H1 (cell line): ENCODE measurements around the gene FOXJ2. TPM values are rescaled to one million over a fixed set of nuclear protein-coding genes. Genes with fewer than 3 reads are reported as not detected.

Source experiments
- CTCF ChIA-PET: fragments of 300-600 bp; sonication (Branson Sonifier 250); formaldehyde crosslinking; loops from one replicate; lab custom pipeline; 2021; ENCODE audit not compliant: partially characterized antibody; lab: Charles Lee
- POLR2A ChIA-PET: fragments of 300-600 bp; sonication (Branson Sonifier 250); formaldehyde crosslinking; loops from one replicate; lab custom pipeline; 2021; ENCODE audit warnings: inconsistent platforms; ENCODE audit not compliant: partially characterized antibody; lab: Charles Lee
- DNase-seq, 2 experiments: peaks; one replicate each; pipeline versions ENCODE4 v3.0.0 to v3.0.0-alpha.2; 2010 to 2022; ENCODE audit warnings: low spot score in 2 of 2, low read depth in 1 of 2, mixed read lengths in 1 of 2
- FAIRE-seq: peaks from 2 replicates; lab custom pipeline; 2011; peaks lifted over from hg19 to GRCh38; lab: Jason Lieb, UNC
- H2AFZ ChIP-seq: 2 replicates; pipeline ENCODE4 v1.8.1; 2012; ENCODE audit warnings: low read length, inconsistent platforms
- H2AK5ac ChIP-seq: 2 replicates; pipeline ENCODE4 v1.6.1; 2013; ENCODE audit warnings: low read depth, low read length
- H2BK120ac ChIP-seq: replicated peaks from 2 replicates; pipeline ENCODE3; 2013; ENCODE audit warnings: low read depth, low read length, inconsistent platforms
- H2BK12ac ChIP-seq: 2 replicates; pipeline ENCODE4 v1.6.1; 2013; ENCODE audit warnings: low read depth, low read length
- H2BK15ac ChIP-seq: 2 replicates; pipeline ENCODE4 v1.6.1; 2013; ENCODE audit warnings: low read length
- H2BK20ac ChIP-seq: 2 replicates; pipeline ENCODE4 v1.6.1; 2013; ENCODE audit warnings: low read length
- H2BK5ac ChIP-seq: 2 replicates; pipeline ENCODE4 v1.6.1; 2013; ENCODE audit warnings: low read depth, low read length
- H3K14ac ChIP-seq: 2 replicates; pipeline ENCODE4 v1.6.1; 2013; ENCODE audit warnings: inconsistent platforms; ENCODE audit not compliant: insufficient read length
- H3K18ac ChIP-seq: 2 replicates; pipeline ENCODE4 v1.6.1; 2013; ENCODE audit warnings: low read length; ENCODE audit errors: extremely low read depth
- H3K23ac ChIP-seq: 2 replicates; pipeline ENCODE4 v1.6.1; 2013; ENCODE audit warnings: inconsistent platforms; ENCODE audit not compliant: insufficient read length
- H3K23me2 ChIP-seq: 2 replicates; pipeline ENCODE4 v1.6.1; 2013; ENCODE audit warnings: low read depth, low read length
- H3K27ac ChIP-seq: 2 replicates; pipeline ENCODE4 v1.6.1; 2011; ENCODE audit warnings: low read depth, low read length, inconsistent platforms
- H3K27me3 ChIP-seq, 4 experiments: replicated peaks in 1 of 4; 1 replicate in 1 of 4; 2 replicates in 3 of 4; pipeline versions ENCODE4 v1.6.1 to v1.8.1; 2011 to 2013; ENCODE audit warnings: low read length in 3 of 4, mild to moderate bottlenecking in 3 of 4, inconsistent platforms in 2 of 4, mixed read lengths in 2 of 4, moderate library complexity in 1 of 4; ENCODE audit not compliant: control insufficient read depth in 3 of 4, insufficient read depth in 3 of 4; ENCODE audit errors: extremely low read depth in 1 of 4
- H3K36me3 ChIP-seq, 4 experiments: 2 replicates each; pipeline versions ENCODE4 v1.6.1 to v1.8.1; 2011 to 2013; ENCODE audit warnings: mild to moderate bottlenecking in 4 of 4, low read length in 3 of 4, moderate library complexity in 2 of 4, control low read depth in 1 of 4, inconsistent platforms in 1 of 4; ENCODE audit not compliant: insufficient read depth in 4 of 4, control insufficient read depth in 2 of 4
- H3K4ac ChIP-seq: replicated peaks from 2 replicates; pipeline ENCODE3; 2013; ENCODE audit warnings: low read length, low read depth, mixed read lengths, inconsistent platforms; ENCODE audit not compliant: insufficient read length
- H3K4me1 ChIP-seq, 4 experiments: replicated peaks in 1 of 4; 1 replicate in 1 of 4; 2 replicates in 3 of 4; pipeline versions ENCODE4 v1.6.1 to v1.8.1; 2011 to 2013; ENCODE audit warnings: low read length in 3 of 4, inconsistent platforms in 2 of 4, mixed read lengths in 1 of 4; ENCODE audit not compliant: insufficient read depth in 4 of 4, control insufficient read depth in 3 of 4
- H3K4me2 ChIP-seq, 2 experiments: 2 replicates each; pipeline versions ENCODE4 v1.6.1 to v1.8.1; 2011 to 2013; ENCODE audit warnings: low read depth in 2 of 2, low read length in 2 of 2, control low read depth in 1 of 2, inconsistent platforms in 1 of 2, mild to moderate bottlenecking in 1 of 2; ENCODE audit not compliant: insufficient read depth in 1 of 2
- H3K4me3 ChIP-seq, 4 experiments: fragments of 200-600, 300-600 bp in 1 of 4; sonication (generic), shearing (Covaris generic), sonication (Bioruptor Twin) in 1 of 4; 2 replicates each; pipeline versions ENCODE4 v1.5.1 to v1.8.1; 2011 to 2016; ENCODE audit warnings: low read length in 4 of 4, low read depth in 3 of 4, control low read depth in 2 of 4, inconsistent platforms in 2 of 4, mild to moderate bottlenecking in 2 of 4, mixed read lengths in 1 of 4, moderate library complexity in 1 of 4; ENCODE audit not compliant: insufficient read depth in 2 of 4; ENCODE audit errors: extremely low read depth in 1 of 4
- H3K56ac ChIP-seq: replicated peaks from 2 replicates; pipeline ENCODE3; 2013; ENCODE audit warnings: low read depth, mild to moderate bottlenecking, mixed read lengths, low read length, inconsistent platforms; ENCODE audit not compliant: insufficient read length
- H3K79me1 ChIP-seq: 2 replicates; pipeline ENCODE4 v1.6.1; 2013; ENCODE audit warnings: low read depth, low read length, control low read depth
- H3K79me2 ChIP-seq, 2 experiments: 2 replicates each; pipeline versions ENCODE4 v1.6.1 to v1.8.1; 2012 to 2013; ENCODE audit warnings: low read length in 2 of 2, mild to moderate bottlenecking in 2 of 2, inconsistent platforms in 1 of 2; ENCODE audit not compliant: insufficient read depth in 2 of 2, control insufficient read depth in 1 of 2
- H3K9ac ChIP-seq, 4 experiments: replicated peaks in 1 of 4; 1 replicate in 1 of 4; 2 replicates in 3 of 4; pipeline versions ENCODE4 v1.6.1 to v1.8.1; 2011 to 2013; ENCODE audit warnings: low read depth in 3 of 4, low read length in 3 of 4, control low read depth in 2 of 4, mild to moderate bottlenecking in 2 of 4, moderate library complexity in 2 of 4, inconsistent platforms in 1 of 4; ENCODE audit errors: extremely low read depth in 1 of 4
- H3K9me3 ChIP-seq, 2 experiments: 2 replicates each; pipeline versions ENCODE4 v1.6.1 to v1.8.1; 2012 to 2013; ENCODE audit warnings: mild to moderate bottlenecking in 2 of 2, moderate library complexity in 2 of 2, control low read depth in 1 of 2, inconsistent platforms in 1 of 2, low read depth in 1 of 2, low read length in 1 of 2, mixed read lengths in 1 of 2; ENCODE audit not compliant: insufficient read depth in 2 of 2
- H4K20me1 ChIP-seq, 2 experiments: replicated peaks in 1 of 2; 2 replicates each; pipeline versions ENCODE3 to v1.8.1; 2011 to 2013; ENCODE audit warnings: inconsistent platforms in 2 of 2, low read length in 2 of 2, mild to moderate bottlenecking in 1 of 2; ENCODE audit not compliant: insufficient read depth in 2 of 2, control insufficient read depth in 1 of 2
- H4K5ac ChIP-seq: 2 replicates; pipeline ENCODE4 v1.6.1; 2013; ENCODE audit warnings: low read length, low read depth, mixed read lengths, inconsistent platforms; ENCODE audit not compliant: insufficient read length
- H4K8ac ChIP-seq: 2 replicates; pipeline ENCODE4 v1.8.0; 2013; ENCODE audit warnings: mild to moderate bottlenecking, moderate library complexity, low read length, inconsistent platforms; ENCODE audit not compliant: insufficient read depth; ENCODE audit errors: extremely low read depth
- H4K91ac ChIP-seq: replicated peaks from 2 replicates; pipeline ENCODE3; 2013; ENCODE audit warnings: low read length, mixed read lengths, inconsistent platforms; ENCODE audit not compliant: insufficient read length
- JUND ChIP-seq: IDR thresholded peaks from 2 replicates; pipeline ENCODE4 v1.6.1; 2011; ENCODE audit warnings: mild to moderate bottlenecking, improper control_type of control experiment, low read length
- POLR2AphosphoS5 ChIP-seq: IDR thresholded peaks from 2 replicates; pipeline ENCODE4 v1.6.1; 2011; ENCODE audit warnings: low read depth, low read length
- WGBS, 2 experiments: shearing (Covaris generic) in 1 of 2; methylation state at CpG; one replicate each; pipeline versions ENCODE4 v1.1.6 to v1.1.7; 2013 to 2015; ENCODE audit warnings: low lambda C conversion rate in 2 of 2, mixed read lengths in 2 of 2, inconsistent platforms in 1 of 2, low coverage in 1 of 2, missing lambda C conversion rate in 1 of 2; ENCODE audit not compliant: insufficient replicate concordance in 2 of 2, insufficient coverage in 1 of 2, insufficient read length in 1 of 2; ENCODE audit errors: extremely low coverage in 1 of 2, missing lambda C conversion rate in 1 of 2; 5-methylcytosine and 5-hydroxymethylcytosine counted together
- polyA plus RNA-seq, 7 experiments: library from polyadenylated mRNA; depleted of rRNA in 3 of 7; stranded (reverse) in 5 of 7; unstranded in 2 of 7; fragments of >200 nt in 5 of 7; fragments of 200-250 nt in 2 of 7; gene quantifications; 1 replicate in 5 of 7; 2 replicates in 1 of 7; 4 replicates in 1 of 7; pipeline versions ENCODE4 v1.2.1 to v1.2.3, GENCODE V29; 2011 to 2013; ENCODE audit warnings: missing spikeins in 2 of 7, mixed read lengths in 2 of 7
- total RNA-seq: library from RNA; stranded (reverse); fragmentation: NEBNext Ultra II Directional; extraction: Animal tissue kit (Norgen Biotek cat#: 25700); gene quantifications from 2 replicates; pipeline ENCODE4 v1.2.1, GENCODE V29; 2021

The FOXJ2 gene
- total and polyA plus RNA-seq, 2 of the 8 experiments (the other 6 are each of a cell fraction or from before 2014, with no cell fraction given): 4.2 to 9.3 TPM

GRCh38 chr12:8096281-8096915 is 63.9 kb downstream of the FOXJ2 start:
- Histone ChIP-seq H3K23me2 (no peaks in the 10 kb centered on the region), H3K79me1 (no peaks in the 10 kb centered on the region), H3K23ac (no peak overlapping the region), H2BK12ac (no peak overlapping the region), H3K14ac (no peak overlapping the region), H3K4me2 (no peak overlapping the region), H3K27ac (no peak overlapping the region), H3K4ac (no peak overlapping the region), H3K56ac (no peak overlapping the region), H2AFZ (no peak overlapping the region), H2BK20ac (no peak overlapping the region), H4K91ac (no peak overlapping the region), H3K27me3 (no peaks in the 10 kb centered on the region), H2BK120ac (no peak overlapping the region), H4K8ac (no peak overlapping the region), H2BK15ac (no peak overlapping the region), H3K9ac (no peak overlapping the region), H2BK5ac (no peak overlapping the region), H3K4me1 (no peaks in the 10 kb centered on the region), H2AK5ac (no peak overlapping the region), H4K5ac (no peak overlapping the region), H3K4me3 (no peak overlapping the region), H3K18ac (no peak overlapping the region), H4K20me1 (no peaks in the 10 kb centered on the region), H3K9me3 (no peaks in the 10 kb centered on the region), H3K79me2 (no peaks in the 10 kb centered on the region), H3K36me3 (peaks cover 5 to 31% (median 17%) of the 10 kb centered on the region in 4 experiments; a peak in 7 of 8 replicates)
- FAIRE-seq (no peak), DNase-seq (no peak)
- 84% methylated on average over 2 of the region's 2 CpGs; no CpG with 5 or more reads in 1 of the 2 experiments for WGBS, 2 experiments
- no peak for TF ChIP-seq JUND
- TF ChIP-seq POLR2AphosphoS5: no peak
- ChIA-PET CTCF (interaction anchor here (0.8 to 1.7 kb wide), 2 partner anchors 135 to 163 kb away, joined by 3 to 4 read pairs; no protein-coding TSS in a partner anchor), POLR2A (no interaction called here)
